Heart left ventricle (tissue), 13 donors: ENCODE measurements around the gene ARHGAP29.

Experiments used
- CTCF ChIP-seq, 12 donors: fragments of 200-600 bp; sonication (generic) in 4 of 12; IDR thresholded peaks; one replicate each; pipeline versions ENCODE4 v1.5.0 to v1.8.0; 2018 to 2022; ENCODE audit warnings: antibody characterized with exemption in 12 of 12, mild to moderate bottlenecking in 5 of 12
- POLR2A ChIP-seq, 2 donors: fragments of 450-650 bp; IDR thresholded peaks; one replicate each; pipeline ENCODE4 v1.6.1; 2017; ENCODE audit warnings: antibody characterized with exemption in 2 of 2, mild to moderate bottlenecking in 2 of 2, moderate library complexity in 2 of 2
- donor health status: ischemic (EF 13 %, LVEDD 7.1; RV severe dilation, severe dysfunction).
- donor health status: DM: no; HTN: yes; CAD: no.
- donor health status: DM: no; HTN: no; CAD: no.
- donor health status: ischemic (EF 25% LVEDD 6.9; RV normal size, moderate dysfunction).
- donor health status: ischemic (EF 25% LVEDD 5.7; RV mildly dilated, moderate dysfunction).
- donor health status: ischemic (EF 35%, LVEDD 5.7; RV mildly dilated, moderate dysfunction).
- donor health status: nonischemic (EF 11% LVEDD 7.7; RV severe dilation, severe dysfunction).
- donor health status: DM: yes; HTN: yes; CAD: no.
- donor health status: PGD.
- donor health status: ischemic (EF 29% LVEDD 5.4; RV normal size, mild dysfunction).
- donor health status: nonischemic (EF 23%, LVEDD 6.1; RV moderate dilation, normal function).

GRCh38 chr1:94234615-94235014 lies 2.8 kb downstream of the ARHGAP29 start:
- TF ChIP-seq CTCF (IDR thresholded peaks at IDR 0.05): no peak
- no peak for TF ChIP-seq POLR2A (IDR thresholded peaks at IDR 0.05)
